HEK293 (cell line): ENCODE results near the gene DGCR8.

Experiments used
- KLF1 ChIP-seq: fragments of 450-650 bp; formaldehyde crosslinking; IDR thresholded peaks from 2 replicates; pipeline ENCODE4 v1.5.1; 2016; ENCODE audit warnings: missing biosample characterization, missing genetic modification characterization
- MZF1 ChIP-seq: fragments of 450-650 bp; formaldehyde crosslinking; IDR thresholded peaks from 2 replicates; pipeline ENCODE4 v1.5.1; 2017; ENCODE audit warnings: missing biosample characterization, missing genetic modification characterization, borderline replicate concordance
- RBAK ChIP-seq: fragments of 450-650 bp; formaldehyde crosslinking; IDR thresholded peaks from 2 replicates; pipeline ENCODE4 v1.5.1; 2016; ENCODE audit warnings: missing biosample characterization, missing genetic modification characterization
- SP2 ChIP-seq: fragments of 450-650 bp; formaldehyde crosslinking; IDR thresholded peaks from 2 replicates; pipeline ENCODE4 v1.5.1; 2016; ENCODE audit warnings: missing biosample characterization, missing genetic modification characterization
- ZNF24 ChIP-seq: fragments of 450-650 bp; formaldehyde crosslinking; IDR thresholded peaks from 2 replicates; pipeline ENCODE4 v1.5.1; 2016; ENCODE audit warnings: missing biosample characterization, missing genetic modification characterization
- ZNF274 ChIP-seq, 2 experiments: fragments of 200-500 bp in 1 of 2; fragments of 450-650 bp in 1 of 2; sonication (Bioruptor generic) in 1 of 2; formaldehyde crosslinking in 1 of 2; IDR thresholded peaks; 2 replicates each; pipeline versions ENCODE4 v1.5.1 to v1.6.1; 2014 to 2016; ENCODE audit warnings: borderline replicate concordance in 1 of 2, inconsistent platforms in 1 of 2, low read length in 1 of 2, missing biosample characterization in 1 of 2, missing genetic modification characterization in 1 of 2
- ZNF623 ChIP-seq: fragments of 450-650 bp; formaldehyde crosslinking; IDR thresholded peaks from 2 replicates; pipeline ENCODE4 v1.5.1; 2016; ENCODE audit warnings: missing biosample characterization, missing genetic modification characterization
- TF ChIP-seq, protein P1 (sequence below): fragments of 450-650 bp; formaldehyde crosslinking; IDR thresholded peaks from 2 replicates; pipeline ENCODE4 v1.5.1; 2016; ENCODE audit warnings: missing biosample characterization, missing genetic modification characterization
- TF ChIP-seq, protein P2 (sequence below): fragments of 450-650 bp; formaldehyde crosslinking; conservative IDR thresholded peaks from 2 replicates; pipeline ENCODE4 v1.5.1; 2016; ENCODE audit warnings: low read depth, missing biosample characterization, missing genetic modification characterization
- TF ChIP-seq, protein P3 (sequence below): fragments of 450-650 bp; formaldehyde crosslinking; IDR thresholded peaks from 2 replicates; pipeline ENCODE4 v1.5.1; 2016; ENCODE audit warnings: missing biosample characterization, missing genetic modification characterization

DNA sequence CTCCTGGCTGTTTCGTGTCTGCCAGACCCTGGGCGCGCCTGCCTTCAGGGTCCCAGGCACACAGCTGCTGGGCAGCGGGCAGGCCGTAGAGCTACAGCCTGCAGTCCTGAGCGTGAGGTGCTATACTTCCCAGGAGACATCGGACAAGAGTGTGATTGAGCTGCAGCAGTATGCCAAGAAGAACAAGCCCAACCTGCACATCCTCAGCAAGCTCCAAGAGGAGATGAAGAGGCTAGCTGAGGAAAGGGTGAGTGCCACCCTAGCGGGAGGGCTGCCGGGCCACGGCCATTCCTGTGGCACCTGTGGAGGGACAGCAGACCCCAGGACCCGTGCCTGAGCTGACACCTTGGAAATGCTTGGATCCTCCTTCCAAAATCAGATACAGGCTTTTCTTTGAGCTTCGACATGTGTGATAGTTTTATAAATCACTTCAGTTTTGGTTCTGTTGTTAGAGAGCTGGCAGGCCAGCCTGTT, 28.8 kb downstream of the DGCR8 start:
- TF ChIP-seq SP2 (tag by site-specific recombination) = no peak
- TF ChIP-seq, protein P1, sequence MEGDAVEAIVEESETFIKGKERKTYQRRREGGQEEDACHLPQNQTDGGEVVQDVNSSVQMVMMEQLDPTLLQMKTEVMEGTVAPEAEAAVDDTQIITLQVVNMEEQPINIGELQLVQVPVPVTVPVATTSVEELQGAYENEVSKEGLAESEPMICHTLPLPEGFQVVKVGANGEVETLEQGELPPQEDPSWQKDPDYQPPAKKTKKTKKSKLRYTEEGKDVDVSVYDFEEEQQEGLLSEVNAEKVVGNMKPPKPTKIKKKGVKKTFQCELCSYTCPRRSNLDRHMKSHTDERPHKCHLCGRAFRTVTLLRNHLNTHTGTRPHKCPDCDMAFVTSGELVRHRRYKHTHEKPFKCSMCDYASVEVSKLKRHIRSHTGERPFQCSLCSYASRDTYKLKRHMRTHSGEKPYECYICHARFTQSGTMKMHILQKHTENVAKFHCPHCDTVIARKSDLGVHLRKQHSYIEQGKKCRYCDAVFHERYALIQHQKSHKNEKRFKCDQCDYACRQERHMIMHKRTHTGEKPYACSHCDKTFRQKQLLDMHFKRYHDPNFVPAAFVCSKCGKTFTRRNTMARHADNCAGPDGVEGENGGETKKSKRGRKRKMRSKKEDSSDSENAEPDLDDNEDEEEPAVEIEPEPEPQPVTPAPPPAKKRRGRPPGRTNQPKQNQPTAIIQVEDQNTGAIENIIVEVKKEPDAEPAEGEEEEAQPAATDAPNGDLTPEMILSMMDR (tag by site-specific recombination) = no peak
- TF ChIP-seq, protein P2, sequence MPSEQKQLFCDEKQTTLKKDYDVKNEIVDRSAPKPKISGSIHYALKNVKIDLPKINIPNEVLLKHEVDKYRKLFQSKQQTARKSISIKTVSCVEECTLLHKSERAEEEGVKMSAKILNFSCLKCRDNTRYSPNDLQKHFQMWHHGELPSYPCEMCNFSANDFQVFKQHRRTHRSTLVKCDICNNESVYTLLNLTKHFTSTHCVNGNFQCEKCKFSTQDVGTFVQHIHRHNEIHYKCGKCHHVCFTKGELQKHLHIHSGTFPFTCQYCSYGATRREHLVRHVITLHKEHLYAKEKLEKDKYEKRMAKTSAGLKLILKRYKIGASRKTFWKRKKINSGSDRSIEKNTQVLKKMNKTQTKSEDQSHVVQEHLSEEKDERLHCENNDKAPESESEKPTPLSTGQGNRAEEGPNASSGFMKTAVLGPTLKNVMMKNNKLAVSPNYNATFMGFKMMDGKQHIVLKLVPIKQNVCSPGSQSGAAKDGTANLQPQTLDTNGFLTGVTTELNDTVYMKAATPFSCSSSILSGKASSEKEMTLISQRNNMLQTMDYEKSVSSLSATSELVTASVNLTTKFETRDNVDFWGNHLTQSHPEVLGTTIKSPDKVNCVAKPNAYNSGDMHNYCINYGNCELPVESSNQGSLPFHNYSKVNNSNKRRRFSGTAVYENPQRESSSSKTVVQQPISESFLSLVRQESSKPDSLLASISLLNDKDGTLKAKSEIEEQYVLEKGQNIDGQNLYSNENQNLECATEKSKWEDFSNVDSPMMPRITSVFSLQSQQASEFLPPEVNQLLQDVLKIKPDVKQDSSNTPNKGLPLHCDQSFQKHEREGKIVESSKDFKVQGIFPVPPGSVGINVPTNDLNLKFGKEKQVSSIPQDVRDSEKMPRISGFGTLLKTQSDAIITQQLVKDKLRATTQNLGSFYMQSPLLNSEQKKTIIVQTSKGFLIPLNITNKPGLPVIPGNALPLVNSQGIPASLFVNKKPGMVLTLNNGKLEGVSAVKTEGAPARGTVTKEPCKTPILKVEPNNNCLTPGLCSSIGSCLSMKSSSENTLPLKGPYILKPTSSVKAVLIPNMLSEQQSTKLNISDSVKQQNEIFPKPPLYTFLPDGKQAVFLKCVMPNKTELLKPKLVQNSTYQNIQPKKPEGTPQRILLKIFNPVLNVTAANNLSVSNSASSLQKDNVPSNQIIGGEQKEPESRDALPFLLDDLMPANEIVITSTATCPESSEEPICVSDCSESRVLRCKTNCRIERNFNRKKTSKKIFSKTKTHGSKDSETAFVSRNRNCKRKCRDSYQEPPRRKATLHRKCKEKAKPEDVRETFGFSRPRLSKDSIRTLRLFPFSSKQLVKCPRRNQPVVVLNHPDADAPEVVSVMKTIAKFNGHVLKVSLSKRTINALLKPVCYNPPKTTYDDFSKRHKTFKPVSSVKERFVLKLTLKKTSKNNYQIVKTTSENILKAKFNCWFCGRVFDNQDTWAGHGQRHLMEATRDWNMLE = no peak
- TF ChIP-seq RBAK (tag by site-specific recombination) = no peak
- TF ChIP-seq, protein P3, sequence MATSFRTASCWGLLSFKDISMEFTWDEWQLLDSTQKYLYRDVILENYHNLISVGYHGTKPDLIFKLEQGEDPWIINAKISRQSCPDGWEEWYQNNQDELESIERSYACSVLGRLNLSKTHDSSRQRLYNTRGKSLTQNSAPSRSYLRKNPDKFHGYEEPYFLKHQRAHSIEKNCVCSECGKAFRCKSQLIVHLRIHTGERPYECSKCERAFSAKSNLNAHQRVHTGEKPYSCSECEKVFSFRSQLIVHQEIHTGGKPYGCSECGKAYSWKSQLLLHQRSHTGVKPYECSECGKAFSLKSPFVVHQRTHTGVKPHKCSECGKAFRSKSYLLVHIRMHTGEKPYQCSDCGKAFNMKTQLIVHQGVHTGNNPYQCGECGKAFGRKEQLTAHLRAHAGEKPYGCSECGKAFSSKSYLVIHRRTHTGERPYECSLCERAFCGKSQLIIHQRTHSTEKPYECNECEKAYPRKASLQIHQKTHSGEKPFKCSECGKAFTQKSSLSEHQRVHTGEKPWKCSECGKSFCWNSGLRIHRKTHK (tag by site-specific recombination) = no peak
- no peak for TF ChIP-seq ZNF24 (tag by site-specific recombination)
- TF ChIP-seq KLF1 (tag by site-specific recombination) = no peak
- no peak for TF ChIP-seq ZNF623
- no peak for TF ChIP-seq MZF1
- TF ChIP-seq ZNF274 (IDR thresholded peaks at IDR 0.05; ENCODE audit: low read length) = no peak
- TF ChIP-seq ZNF274 (tag by site-specific recombination; IDR thresholded peaks at IDR 0.05; ENCODE audit: borderline replicate concordance) = no peak
